Lower leg skin (tissue), 3 donors: ENCODE data around the gene HASPIN.

Experiments used
- CTCF ChIP-seq, 3 donors: fragments of 450-650 bp; IDR thresholded peaks; one replicate each; pipeline ENCODE4 v1.5.1; 2016; ENCODE audit warnings: antibody characterized with exemption in 3 of 3, mild to moderate bottlenecking in 3 of 3, moderate library complexity in 2 of 3
- POLR2A ChIP-seq, 2 donors: fragments of 450-650 bp; IDR thresholded peaks; one replicate each; pipeline ENCODE4 v1.6.1; 2016 to 2017; ENCODE audit warnings: antibody characterized with exemption in 2 of 2, mild to moderate bottlenecking in 1 of 2, moderate library complexity in 1 of 2

- no peak for TF ChIP-seq CTCF (IDR thresholded peaks at IDR 0.05)
- TF ChIP-seq POLR2A (IDR thresholded peaks at IDR 0.05), result no peak
Observed at GRCh38 chr17:3692346-3692745, 31.4 kb upstream of the HASPIN start.
